GM21526 (cell line): ENCODE measurements around the gene TCEA2.
"Not testable (repeated sequence)": the region's sequence is repeated elsewhere in the genome, so short reads cannot be mapped to it uniquely, and the experiment has no call there.

ENCODE experiments used
- ATAC-seq: cut with Tn5 transposase; IDR thresholded peaks from one replicate; pipeline ENCODE4 v1.9.1; 2021; ENCODE audit warnings: moderate library complexity; ENCODE audit not compliant: unreplicated experiment, low FRiP score

TCEA2 gene

DNA sequence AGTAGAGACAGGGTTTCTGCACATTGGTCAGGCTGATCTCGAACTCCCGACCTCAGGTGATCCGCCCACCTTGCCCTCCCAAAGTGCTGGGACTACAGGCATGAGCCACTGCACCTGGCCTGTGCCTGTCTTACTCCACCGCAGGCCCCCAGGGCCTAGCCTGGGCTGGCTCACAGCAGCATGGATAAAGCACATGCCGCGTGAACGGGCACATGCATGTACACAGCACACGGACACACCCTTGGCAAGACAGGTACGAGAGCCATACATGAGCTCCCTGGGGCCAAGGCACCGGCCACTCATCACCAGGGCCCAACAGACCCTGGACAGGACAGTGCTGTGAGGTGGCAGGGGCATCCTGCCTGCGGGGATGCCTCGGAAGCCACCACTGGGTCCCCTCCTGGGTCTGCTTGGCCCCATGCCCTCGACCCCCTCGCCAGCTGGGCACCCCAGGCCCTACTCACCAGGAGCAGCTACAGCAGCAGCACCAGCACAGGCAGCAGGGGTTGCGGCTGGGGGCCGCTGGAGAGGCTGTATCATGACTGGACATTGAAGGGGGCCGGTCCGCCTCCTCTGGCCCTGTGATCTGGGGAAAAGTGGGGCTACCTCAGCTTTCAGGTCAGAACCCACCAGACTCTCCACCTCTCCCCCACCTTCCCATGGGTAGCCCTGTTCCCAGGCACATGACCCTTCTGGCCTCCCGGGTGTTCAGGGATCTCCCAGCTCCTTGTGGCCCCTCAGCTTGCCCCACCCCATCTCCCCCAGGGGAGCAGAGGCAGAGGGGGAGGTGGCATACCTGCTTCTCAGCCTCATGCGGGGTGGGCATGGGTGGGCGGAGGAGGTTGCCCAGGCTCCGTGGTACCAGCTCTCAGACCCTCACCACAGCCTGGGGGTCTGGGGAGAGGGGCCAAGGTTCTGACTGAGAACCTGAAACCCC is 13.3 kb downstream of the TCEA2 start:
- ATAC-seq, result no peak

- no peak for ATAC-seq
Observed at GRCh38 chr20:64077094-64077493, 14.1 kb downstream of the TCEA2 start.

DNA sequence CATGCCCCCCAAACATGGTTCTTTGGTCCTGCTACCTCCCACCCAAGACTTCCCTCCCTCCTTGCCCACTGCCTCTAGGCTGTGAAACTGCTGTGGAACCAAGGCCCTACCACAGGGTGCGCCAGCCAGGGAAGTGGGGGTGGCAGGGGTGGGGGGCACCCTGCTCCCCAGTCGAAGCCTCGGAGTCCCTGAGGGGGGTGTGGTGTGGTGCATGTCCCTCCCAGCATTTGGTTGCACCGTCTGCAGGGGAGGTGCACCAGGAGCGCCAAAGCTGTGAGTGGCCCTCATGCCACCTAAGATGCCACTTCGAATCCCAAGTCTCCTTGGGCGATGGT is 14.5 kb downstream of the TCEA2 start:
- no peak for ATAC-seq

- ATAC-seq, result no peak
Observed at GRCh38 chr20:64077876-64078551, 15.0 kb downstream of the TCEA2 start.

GRCh38 chr20:64078934-64079272 is 15.9 kb downstream of the TCEA2 start:
- ATAC-seq, result no peak

DNA sequence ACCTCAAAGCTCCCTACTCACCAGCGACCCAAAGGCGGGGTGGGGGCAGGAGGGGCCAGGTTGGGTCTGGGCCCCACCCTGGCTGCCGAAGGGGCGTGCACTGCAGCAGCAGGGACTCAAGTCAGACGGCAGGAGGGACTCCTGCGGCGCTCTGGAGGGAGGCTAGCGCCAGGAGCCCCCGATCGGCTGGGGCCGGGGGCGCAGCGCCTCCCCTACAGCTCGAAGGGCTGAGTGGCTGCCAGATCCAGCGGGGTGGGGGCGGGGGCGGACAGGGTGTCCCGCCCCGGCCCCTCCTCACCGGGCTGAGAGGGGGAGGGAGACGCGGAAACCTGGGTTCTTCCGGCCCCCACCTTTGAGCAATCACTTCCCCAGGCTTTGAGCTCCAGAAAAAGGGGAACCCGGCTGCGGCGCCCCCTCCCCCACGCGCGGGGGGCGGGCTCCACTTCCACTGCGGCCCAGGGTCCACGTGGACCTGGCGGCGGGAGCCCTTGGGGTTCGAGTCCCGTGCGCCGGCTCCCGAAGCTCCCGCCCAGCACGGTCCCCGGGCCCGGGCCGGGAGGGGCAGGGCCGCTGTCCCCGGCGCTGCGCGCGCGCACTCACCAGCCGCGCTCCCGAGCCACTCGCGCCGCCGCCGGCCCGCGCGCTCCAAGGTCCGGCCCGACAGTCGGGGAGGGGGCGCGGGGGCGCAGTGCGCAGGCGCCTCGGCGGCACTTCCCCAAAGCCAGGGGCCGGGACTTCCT is 16.4 kb downstream of the TCEA2 start, which contains the start of gene RGS19:
Gene RGS19, minus strand, starts transcription at position 246 of the 740 bp plus-strand sequence. CDS start 2,632 bp downstream, outside the sequence.
- ATAC-seq, result no peak

DNA sequence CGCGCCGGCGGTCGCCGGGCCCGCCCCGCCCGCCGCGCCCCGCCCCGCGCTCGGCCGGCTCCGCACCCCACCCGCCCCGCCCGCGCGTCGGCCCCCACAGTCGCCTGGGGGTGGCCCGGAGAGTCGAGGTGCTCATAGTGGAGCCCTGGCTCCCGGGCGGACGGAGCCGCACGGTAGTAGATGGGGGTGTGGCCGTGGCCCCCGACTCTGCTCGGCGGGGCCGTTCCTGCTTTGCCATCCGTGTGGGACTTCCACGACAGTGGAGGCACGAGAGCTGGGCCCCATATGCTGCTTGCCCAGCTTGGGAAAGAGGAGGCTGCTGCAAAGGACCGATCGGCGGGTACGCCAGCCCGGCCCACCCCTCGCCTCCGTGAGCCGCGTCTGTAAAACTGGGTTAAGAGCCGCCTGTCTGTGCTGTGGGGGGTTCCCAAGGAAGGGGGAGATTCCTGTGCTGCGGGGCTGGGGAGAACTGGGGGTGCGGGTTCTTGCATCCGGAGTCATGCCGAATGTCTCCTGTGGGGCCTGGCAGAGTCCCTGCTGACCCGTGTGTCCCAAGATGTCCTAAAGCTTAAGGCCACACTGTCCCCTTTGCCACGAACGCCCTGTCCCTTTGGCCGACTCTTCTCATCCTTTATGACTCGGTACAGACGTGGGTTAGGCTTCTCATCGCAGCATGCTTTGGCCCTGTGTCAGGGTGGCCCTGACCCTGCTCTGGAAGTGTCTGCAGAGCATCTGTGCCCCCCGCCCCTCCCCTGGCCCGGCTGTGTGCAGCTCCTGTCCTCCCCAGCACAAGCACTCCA is 17.2 kb downstream of the TCEA2 start, which contains the start of gene OPRL1:
Gene OPRL1, plus strand, starts transcription at position 70 of the 800 bp plus-strand sequence. CDS start 12,639 bp downstream, outside the sequence.
- no peak for ATAC-seq

- ATAC-seq, result no peak
Observed at GRCh38 chr20:64080813-64081623, 18.0 kb downstream of the TCEA2 start.

- no peak for ATAC-seq
Observed at GRCh38 chr20:64081624-64081964, 18.6 kb downstream of the TCEA2 start.

- ATAC-seq, result no peak
Observed at GRCh38 chr20:64082126-64082731, 19.2 kb downstream of the TCEA2 start.

GRCh38 chr20:64082820-64083377 is 19.9 kb downstream of the TCEA2 start:
- no peak for ATAC-seq

GRCh38 chr20:64083378-64083803 is 20.4 kb downstream of the TCEA2 start:
- ATAC-seq, result no peak

GRCh38 chr20:64083804-64084684 is 21.0 kb downstream of the TCEA2 start, which contains the start of gene LKAAEAR1:
Gene LKAAEAR1 (minus strand): TSS chr20:64084398. CDS start chr20:64084219, 179 bp downstream.
- ATAC-seq, result no peak

GRCh38 chr20:64084685-64085152 is 21.7 kb downstream of the TCEA2 start:
- no peak for ATAC-seq

- no peak for ATAC-seq
Observed at GRCh38 chr20:64086801-64087200, 23.8 kb downstream of the TCEA2 start.

DNA sequence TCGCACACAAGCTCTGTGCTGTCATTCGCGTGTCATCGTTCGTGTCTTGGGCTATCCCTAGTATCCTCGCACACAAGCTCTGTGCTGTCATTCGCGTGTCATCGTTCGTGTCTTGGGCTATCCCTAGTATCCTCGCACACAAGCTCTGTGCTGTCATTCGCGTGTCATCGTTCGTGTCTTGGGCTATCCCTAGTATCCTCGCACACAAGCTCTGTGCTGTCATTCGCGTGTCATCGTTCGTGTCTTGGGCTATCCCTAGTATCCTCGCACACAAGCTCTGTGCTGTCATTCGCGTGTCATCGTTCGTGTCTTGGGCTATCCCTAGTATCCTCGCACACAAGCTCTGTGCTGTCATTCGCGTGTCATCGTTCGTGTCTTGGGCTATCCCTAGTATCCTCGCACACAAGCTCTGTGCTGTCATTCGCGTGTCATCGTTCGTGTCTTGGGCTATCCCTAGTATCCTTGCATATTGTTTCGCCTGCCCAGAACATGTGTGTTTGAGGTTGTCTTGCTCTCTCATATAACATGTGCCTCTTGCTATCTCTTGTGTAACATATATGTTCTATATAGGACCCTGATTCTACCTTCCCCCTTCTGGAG is 24.3 kb downstream of the TCEA2 start:
- ATAC-seq, result not testable (repeated sequence)

- not testable (repeated sequence) for ATAC-seq
Observed at GRCh38 chr20:64088586-64088985, 25.6 kb downstream of the TCEA2 start.
